Liver (tissue), 9 donors: Measurements from ENCODE around the gene TIMP1. TPM values are rescaled to one million over a fixed set of nuclear protein-coding genes. Genes with fewer than 3 reads are reported as not detected.

Experiments used
- DNase-seq: peaks from one replicate; pipeline ENCODE4 v3.0.0-alpha.2; 2017; ENCODE audit warnings: low spot score
- H3K27ac ChIP-seq, 2 donors: one replicate each; pipeline ENCODE4 v1.7.0; 2013; ENCODE audit warnings: inconsistent platforms in 2 of 2, low read length in 2 of 2, control low read depth in 1 of 2, low read depth in 1 of 2, mild to moderate bottlenecking in 1 of 2
- H3K27me3 ChIP-seq, 4 donors: one replicate each; pipeline versions ENCODE4 v1.6.1 to v1.7.0; 2013; ENCODE audit warnings: low read length in 3 of 4, inconsistent platforms in 1 of 4, mild to moderate bottlenecking in 1 of 4, moderate library complexity in 1 of 4; ENCODE audit not compliant: control insufficient read depth in 4 of 4, insufficient read depth in 4 of 4
- H3K36me3 ChIP-seq, 4 donors: one replicate each; pipeline versions ENCODE4 v1.6.1 to v1.7.0; 2013; ENCODE audit warnings: low read length in 3 of 4, mild to moderate bottlenecking in 3 of 4, low read depth in 1 of 4, moderate library complexity in 1 of 4; ENCODE audit not compliant: control insufficient read depth in 4 of 4, insufficient read depth in 3 of 4
- H3K4me1 ChIP-seq, 4 donors: one replicate each; pipeline versions ENCODE4 v1.6.1 to v1.7.0; 2013; ENCODE audit warnings: low read length in 3 of 4, mild to moderate bottlenecking in 3 of 4, moderate library complexity in 1 of 4; ENCODE audit not compliant: control insufficient read depth in 4 of 4, insufficient read depth in 4 of 4
- H3K4me3 ChIP-seq, 3 donors: one replicate each; pipeline versions ENCODE4 v1.6.1 to v1.7.0; 2013; ENCODE audit warnings: low read length in 3 of 3, control low read depth in 1 of 3, low read depth in 1 of 3, mild to moderate bottlenecking in 1 of 3
- H3K9ac ChIP-seq, 2 donors: one replicate each; pipeline ENCODE4 v1.7.0; 2013; ENCODE audit warnings: low read length in 2 of 2, mild to moderate bottlenecking in 2 of 2, moderate library complexity in 2 of 2, control low read depth in 1 of 2, low read depth in 1 of 2
- H3K9me3 ChIP-seq, 4 donors: one replicate each; pipeline versions ENCODE4 v1.6.1 to v1.7.0; 2013; ENCODE audit warnings: low read length in 3 of 4; ENCODE audit not compliant: control insufficient read depth in 4 of 4
- ATF3 ChIP-seq: IDR thresholded peaks from 2 replicates; pipeline ENCODE4 v1.6.1; 2016; ENCODE audit warnings: antibody characterized with exemption
- CTCF ChIP-seq: fragments of 150-350 bp; IDR thresholded peaks from 2 replicates; pipeline ENCODE4 v1.5.1; 2017; ENCODE audit warnings: improper control_type of control experiment, low read depth, low read length; ENCODE audit not compliant: missing input control
- EGR1 ChIP-seq, 2 donors: IDR thresholded peaks; 2 replicates each; pipeline ENCODE4 v1.6.1; 2016 to 2018; ENCODE audit warnings: antibody characterized with exemption in 2 of 2, low read depth in 2 of 2
- FOXA1 ChIP-seq: IDR thresholded peaks from 2 replicates; pipeline ENCODE4 v1.6.1; 2016; ENCODE audit warnings: antibody characterized with exemption
- FOXA2 ChIP-seq: IDR thresholded peaks from 2 replicates; pipeline ENCODE4 v1.6.1; 2016; ENCODE audit warnings: antibody characterized with exemption
- GABPA ChIP-seq, 2 donors: IDR thresholded peaks in 1 of 2; conservative IDR thresholded peaks in 1 of 2; 2 replicates each; pipeline ENCODE4 v1.6.1; 2016; ENCODE audit warnings: antibody characterized with exemption in 2 of 2, mild to moderate bottlenecking in 1 of 2, moderate library complexity in 1 of 2
- HNF4A ChIP-seq, 2 donors: conservative IDR thresholded peaks; 2 replicates each; pipeline ENCODE4 v1.6.1; 2016; ENCODE audit warnings: antibody characterized with exemption in 2 of 2, mild to moderate bottlenecking in 2 of 2
- HNF4G ChIP-seq: IDR thresholded peaks from 2 replicates; pipeline ENCODE4 v1.6.1; 2016; ENCODE audit warnings: antibody characterized with exemption
- JUND ChIP-seq, 2 donors: IDR thresholded peaks; 2 replicates each; pipeline ENCODE4 v1.6.1; 2016; ENCODE audit warnings: antibody characterized with exemption in 2 of 2
- NR2F2 ChIP-seq: IDR thresholded peaks from 2 replicates; pipeline ENCODE4 v1.6.1; 2016; ENCODE audit warnings: antibody characterized with exemption
- RAD21 ChIP-seq, 2 donors: IDR thresholded peaks; 2 replicates each; pipeline ENCODE4 v1.6.1; 2016; ENCODE audit warnings: antibody characterized with exemption in 2 of 2, mild to moderate bottlenecking in 2 of 2
- REST ChIP-seq: IDR thresholded peaks from 2 replicates; pipeline ENCODE4 v1.6.1; 2016; ENCODE audit warnings: antibody characterized with exemption, mild to moderate bottlenecking
- RXRA ChIP-seq, 2 donors: IDR thresholded peaks; 2 replicates each; pipeline ENCODE4 v1.6.1; 2017 to 2018; ENCODE audit warnings: antibody characterized with exemption in 2 of 2, mild to moderate bottlenecking in 1 of 2
- SP1 ChIP-seq: IDR thresholded peaks from 2 replicates; pipeline ENCODE4 v1.6.1; 2018; ENCODE audit warnings: antibody characterized with exemption, mild to moderate bottlenecking
- TAF1 ChIP-seq: conservative IDR thresholded peaks from 2 replicates; pipeline ENCODE4 v1.6.1; 2016; ENCODE audit warnings: antibody characterized with exemption, mild to moderate bottlenecking
- YY1 ChIP-seq: IDR thresholded peaks from 2 replicates; pipeline ENCODE4 v1.6.1; 2016; ENCODE audit warnings: antibody characterized with exemption, mild to moderate bottlenecking
- WGBS: extraction: QIAGEN DNeasy Blood & Tissue Kit; methylation state at CpG from one replicate; pipeline ENCODE4 v1.1.7; 2013; 5-methylcytosine and 5-hydroxymethylcytosine counted together
- polyA plus RNA-seq, 2 donors: library from polyadenylated mRNA; stranded (reverse) in 1 of 2; unstranded in 1 of 2; fragments of 200-250 nt in 1 of 2; fragments of >200 nt in 1 of 2; fragmentation: Nextera tagmentation in 1 of 2; extraction: Ambion mirVana in 1 of 2; gene quantifications; one replicate each; pipeline versions ENCODE4 v1.2.1 to v1.2.3, GENCODE V29; 2013 to 2015
- total RNA-seq, 2 donors: library from RNA; depleted of rRNA; stranded (reverse); fragments of >200 nt; gene quantifications; one replicate each; pipeline ENCODE4 v1.2.3, GENCODE V29; 2014
- donor health status: healthy.
- donor health status: healthy.
- donor health status: healthy.
- donor health status: healthy.
- donor health status: healthy.

Gene TIMP1
- total and polyA plus RNA-seq, 4 donors, result 18.0 to 1,609 (median 146) TPM

- DNase-seq, result no peak
- Histone ChIP-seq H3K4me3 (no peak overlapping the region), H3K27me3 (no peaks in the 10 kb centered on the region), H3K36me3 (peaks cover 9 to 48% (median 16%) of the 10 kb centered on the region in 4 donors), H3K9me3 (no peaks in the 10 kb centered on the region), H3K4me1 (no peaks in the 10 kb centered on the region), H3K9ac (no peak overlapping the region), H3K27ac (no peak overlapping the region)
- WGBS, result 96% methylated on average over 11 of the region's 11 CpGs
- TF ChIP-seq REST, result no peak
- no peak for TF ChIP-seq EGR1 (IDR thresholded peaks at IDR 0.05; ENCODE audit: low read depth in 2 of 2)
- no peak for TF ChIP-seq HNF4G
- no peak for TF ChIP-seq HNF4A (conservative IDR thresholded peaks at IDR 0.05)
- TF ChIP-seq JUND (IDR thresholded peaks at IDR 0.05), result no peak
- TF ChIP-seq SP1, result no peak
- no peak for TF ChIP-seq ATF3
Measured at GRCh38 chrX:47571215-47571614, 11.0 kb upstream of the TIMP1 start.

GRCh38 chrX:47571896-47572295, 10.3 kb upstream of the TIMP1 start:
- Histone ChIP-seq H3K4me3 (no peak overlapping the region), H3K27me3 (no peaks in the 10 kb centered on the region), H3K9ac (no peak overlapping the region), H3K36me3 (peaks cover 9 to 41% (median 15%) of the 10 kb centered on the region in 4 donors), H3K9me3 (no peaks in the 10 kb centered on the region), H3K4me1 (peaks cover 0 to under 1% (median 0%) of the 10 kb centered on the region in 4 donors), H3K27ac (no peak overlapping the region)
- no peak for DNase-seq
- WGBS, result 95% methylated on average over 13 of the region's 13 CpGs
- TF ChIP-seq RAD21 (IDR thresholded peaks at IDR 0.05) (no peak), GABPA (IDR thresholded peaks at IDR 0.05 in 1 of 2, conservative IDR thresholded peaks at IDR 0.05 in 1 of 2) (no peak), HNF4A (conservative IDR thresholded peaks at IDR 0.05) (no peak), FOXA1 (no peak), FOXA2 (no peak), TAF1 (no peak), NR2F2 (no peak), YY1 (no peak), SP1 (no peak), EGR1 (IDR thresholded peaks at IDR 0.05; ENCODE audit: low read depth in 2 of 2) (no peak), RXRA (IDR thresholded peaks at IDR 0.05) (no peak), CTCF (no peak)
